ENCODE measurements around the gene FAM50B.

Gene FAM50B

DNA sequence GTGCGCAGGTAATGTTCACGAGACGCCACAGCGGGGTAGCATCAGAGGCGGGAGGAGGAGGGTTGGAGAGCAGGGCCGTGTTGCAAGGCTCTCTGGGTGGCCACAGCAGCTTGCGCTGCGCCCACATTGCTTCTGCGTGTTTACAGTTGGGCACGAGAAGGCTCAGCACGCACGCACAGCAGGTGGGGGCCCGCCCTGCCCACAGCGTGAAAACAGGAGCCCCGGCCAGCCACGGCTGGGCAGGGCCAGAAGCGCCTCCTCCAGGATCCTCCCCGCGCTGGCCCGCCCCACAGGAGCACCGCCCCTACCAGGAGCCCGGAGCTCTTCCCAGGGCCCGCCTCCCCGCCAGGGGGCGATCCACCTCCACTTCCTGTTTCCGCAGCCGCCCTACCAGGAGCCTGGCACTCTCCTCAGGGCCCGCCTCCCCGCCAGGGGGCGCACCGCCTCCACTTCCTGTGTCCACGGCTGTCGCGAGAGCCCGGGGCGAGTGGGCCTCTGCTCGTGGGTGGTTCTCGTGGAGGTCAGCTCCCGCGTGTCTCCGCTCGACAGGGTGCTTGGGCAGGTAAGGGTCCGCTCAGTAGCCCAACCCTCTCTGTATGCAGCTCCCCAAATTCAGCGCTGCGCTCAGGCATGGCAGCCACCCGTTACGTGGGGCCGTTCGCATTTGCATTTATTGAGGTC lies at the start of gene FAM50B:
TSS of gene FAM50B (plus strand) at position 449 of the 681 bp plus-strand sequence. CDS start 439 bp downstream, outside the sequence.
- Mint-ChIP-seq H3K4me3 (peak within 1 kb of the TSS; percentile 67 to 86), H3K9me3 (no peaks in the 10 kb centered on the region), H3K27ac (peak within 1 kb of the TSS; percentile 81 to 86), H3K27me3 (no peaks in the 10 kb centered on the region), H3K4me1 (peaks cover 27% of the 10 kb centered on the region)
- ATAC-seq (peak; percentile 98), DNase-seq (peak; percentile 91 to 92)

GRCh38 chr6:3799719-3800118 lies 49.5 kb upstream of the FAM50B start:
- no peaks in the 10 kb centered on the region for H3K9me3 Mint-ChIP-seq
- no peak for DNase-seq
- no peaks in the 10 kb centered on the region for H3K4me1 Mint-ChIP-seq
- H3K27ac Mint-ChIP-seq, result no peak overlapping the region
- no peaks in the 10 kb centered on the region for H3K27me3 Mint-ChIP-seq
- no peak overlapping the region for H3K4me3 Mint-ChIP-seq
- no peak for ATAC-seq

GRCh38 chr6:3800850-3801591 lies 48.2 kb upstream of the FAM50B start:
- Mint-ChIP-seq H3K4me3 (no peak overlapping the region), H3K27ac (no peak overlapping the region), H3K4me1 (no peaks in the 10 kb centered on the region), H3K27me3 (no peaks in the 10 kb centered on the region), H3K9me3 (no peaks in the 10 kb centered on the region)
- no peak for ATAC-seq
- DNase-seq, result no peak

GRCh38 chr6:3801960-3802359 lies 47.2 kb upstream of the FAM50B start:
- ATAC-seq (peak; percentile 74), DNase-seq (peak in 1 of 2 donors; percentile 25)
- H3K4me3 Mint-ChIP-seq, result no peak overlapping the region
- no peaks in the 10 kb centered on the region for H3K9me3 Mint-ChIP-seq
- H3K4me1 Mint-ChIP-seq, result no peaks in the 10 kb centered on the region
- no peak overlapping the region for H3K27ac Mint-ChIP-seq
- no peaks in the 10 kb centered on the region for H3K27me3 Mint-ChIP-seq

DNA sequence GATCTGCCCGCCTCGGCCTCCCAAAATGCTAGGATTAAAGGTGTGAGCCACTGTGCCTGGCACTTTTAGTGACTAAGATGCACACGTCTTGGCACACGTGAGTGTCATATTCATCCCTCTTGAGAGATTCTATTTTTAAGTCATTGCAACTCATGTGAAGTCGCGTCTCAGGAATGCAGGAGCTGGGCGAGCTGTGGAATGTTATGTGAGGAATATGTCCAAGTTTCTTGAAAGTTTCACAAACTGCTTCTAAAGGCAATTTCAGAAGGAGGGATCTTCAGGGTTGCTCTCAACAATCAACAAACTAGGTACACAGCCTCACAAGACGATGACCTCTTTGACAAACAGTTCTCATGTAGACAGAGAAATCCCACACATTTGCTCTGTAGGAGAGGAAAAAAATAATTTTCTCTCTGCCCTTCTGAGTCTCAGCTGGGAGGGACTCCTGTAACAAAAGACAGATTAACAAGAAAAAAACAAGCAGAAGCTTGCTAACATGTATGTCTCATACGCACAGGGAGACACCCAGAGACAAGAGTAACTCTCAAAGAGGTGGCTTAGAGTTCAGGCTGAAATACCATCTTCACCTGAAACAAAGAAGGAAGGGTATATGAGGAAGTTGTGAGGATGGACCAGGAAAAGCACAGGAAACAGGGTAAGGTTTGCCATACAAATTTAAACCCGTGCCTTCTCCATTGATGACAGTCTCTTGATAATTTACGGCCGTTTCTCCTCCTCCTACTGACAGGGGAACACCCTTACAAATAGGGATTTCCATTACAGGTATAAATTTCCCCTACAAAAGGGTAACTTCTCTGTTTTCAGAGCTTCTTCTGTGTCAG lies 45.3 kb upstream of the FAM50B start:
- Mint-ChIP-seq H3K9me3 (no peaks in the 10 kb centered on the region), H3K4me3 (no peak overlapping the region), H3K4me1 (no peaks in the 10 kb centered on the region), H3K27ac (peak overlapping the region in 1 of 2 donors; percentile 60), H3K27me3 (peaks cover 4% of the 10 kb centered on the region)
- DNase-seq, result no peak
- ATAC-seq, result no peak

DNA sequence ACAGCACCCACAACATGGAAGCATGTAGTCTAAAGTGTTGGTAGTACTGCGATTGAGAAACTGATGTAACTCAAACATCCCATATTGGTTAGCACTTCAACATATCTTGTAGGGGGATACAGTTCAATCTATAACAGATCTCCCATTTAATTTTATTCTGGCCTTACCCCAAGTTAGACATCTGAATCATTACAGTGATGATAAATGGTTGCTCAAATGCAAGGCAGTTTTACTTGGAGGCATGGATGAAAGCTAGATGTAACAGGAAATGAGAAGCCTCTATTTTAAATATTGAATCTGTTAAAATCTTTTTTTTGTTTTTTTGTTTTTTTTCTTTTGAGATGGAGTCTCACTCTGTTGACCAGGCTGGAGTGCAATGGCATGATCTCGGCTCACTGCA lies 44.2 kb upstream of the FAM50B start:
- DNase-seq, result no peak
- ATAC-seq, result no peak
- Mint-ChIP-seq H3K27ac (no peak overlapping the region), H3K4me1 (no peaks in the 10 kb centered on the region), H3K27me3 (peaks cover 7% of the 10 kb centered on the region), H3K4me3 (no peak overlapping the region), H3K9me3 (no peaks in the 10 kb centered on the region)

- no peaks in the 10 kb centered on the region for H3K9me3 Mint-ChIP-seq
- DNase-seq, result no peak
- H3K27me3 Mint-ChIP-seq, result peaks cover 9% of the 10 kb centered on the region
- H3K4me1 Mint-ChIP-seq, result no peaks in the 10 kb centered on the region
- no peak for ATAC-seq
- no peak overlapping the region for H3K27ac Mint-ChIP-seq
- H3K4me3 Mint-ChIP-seq, result no peak overlapping the region
These were observed 43.6 kb upstream of the FAM50B start for GRCh38 chr6:3805448-3806123.

DNA sequence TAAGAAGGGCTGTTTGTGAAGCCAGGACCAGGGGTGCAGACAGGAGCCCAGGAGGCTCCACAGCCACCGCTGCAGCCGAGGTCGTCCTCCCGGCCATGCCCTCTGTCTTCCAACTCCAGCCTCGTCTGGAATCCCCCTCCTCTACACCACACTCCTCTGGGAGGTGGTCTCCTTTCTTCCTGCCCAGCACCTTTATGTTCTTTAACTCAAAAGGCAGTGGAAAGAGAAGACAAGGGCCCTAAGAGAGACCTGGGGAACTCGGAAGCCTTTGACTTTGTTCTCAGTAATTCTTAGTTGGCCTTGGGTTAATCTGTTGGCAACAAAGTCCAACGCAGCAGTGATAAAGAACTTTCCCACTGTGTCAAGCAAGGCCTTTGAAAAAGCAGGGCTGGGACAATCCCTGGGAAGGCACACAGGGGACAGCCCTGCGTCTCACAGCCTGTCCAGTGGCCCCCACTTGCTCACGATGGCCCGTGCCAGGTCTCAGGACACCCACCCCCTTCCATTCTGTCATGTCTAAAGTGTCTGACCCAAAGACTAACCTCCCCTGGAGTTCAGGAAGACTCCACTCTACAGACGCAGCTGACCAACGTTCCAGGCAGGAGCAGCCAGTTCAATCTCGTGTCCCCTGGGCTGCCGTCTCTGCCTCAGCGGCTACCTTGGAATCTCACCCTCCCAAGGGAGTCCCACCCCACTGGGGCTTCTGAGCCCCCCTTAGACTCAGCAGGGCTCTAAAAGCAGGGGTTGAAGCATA lies 42.8 kb upstream of the FAM50B start:
- Mint-ChIP-seq H3K27me3 (peaks cover 15% of the 10 kb centered on the region), H3K27ac (no peak overlapping the region), H3K9me3 (no peaks in the 10 kb centered on the region), H3K4me1 (no peaks in the 10 kb centered on the region), H3K4me3 (no peak overlapping the region)
- DNase-seq (no peak), ATAC-seq (no peak)

- Mint-ChIP-seq H3K4me1 (no peaks in the 10 kb centered on the region), H3K27ac (no peak overlapping the region), H3K9me3 (no peaks in the 10 kb centered on the region), H3K4me3 (no peak overlapping the region), H3K27me3 (peaks cover 15% of the 10 kb centered on the region)
- ATAC-seq (no peak), DNase-seq (no peak)
These were observed 41.0 kb upstream of the FAM50B start for GRCh38 chr6:3808199-3808598.

GRCh38 chr6:3808759-3809514 lies 40.2 kb upstream of the FAM50B start:
- Mint-ChIP-seq H3K4me3 (no peak overlapping the region), H3K27ac (no peak overlapping the region), H3K27me3 (peaks cover 15% of the 10 kb centered on the region), H3K9me3 (no peaks in the 10 kb centered on the region), H3K4me1 (no peaks in the 10 kb centered on the region)
- no peak for DNase-seq
- ATAC-seq, result no peak

GRCh38 chr6:3809515-3809891 lies 39.7 kb upstream of the FAM50B start:
- H3K27me3 Mint-ChIP-seq, result peaks cover 15% of the 10 kb centered on the region

GRCh38 chr6:3809982-3810381 lies 39.2 kb upstream of the FAM50B start:
- Mint-ChIP-seq H3K4me3 (no peak overlapping the region), H3K4me1 (no peaks in the 10 kb centered on the region), H3K27me3 (peaks cover 15% of the 10 kb centered on the region), H3K27ac (no peak overlapping the region), H3K9me3 (no peaks in the 10 kb centered on the region)
- no peak for DNase-seq
- no peak for ATAC-seq

More at GRCh38 chr6:3809515-3809891, 39.7 kb upstream of the FAM50B start:
- no peak for ATAC-seq
- Mint-ChIP-seq H3K4me1 (no peaks in the 10 kb centered on the region), H3K4me3 (no peak overlapping the region), H3K9me3 (no peaks in the 10 kb centered on the region), H3K27ac (no peak overlapping the region)
- DNase-seq, result no peak

DNA sequence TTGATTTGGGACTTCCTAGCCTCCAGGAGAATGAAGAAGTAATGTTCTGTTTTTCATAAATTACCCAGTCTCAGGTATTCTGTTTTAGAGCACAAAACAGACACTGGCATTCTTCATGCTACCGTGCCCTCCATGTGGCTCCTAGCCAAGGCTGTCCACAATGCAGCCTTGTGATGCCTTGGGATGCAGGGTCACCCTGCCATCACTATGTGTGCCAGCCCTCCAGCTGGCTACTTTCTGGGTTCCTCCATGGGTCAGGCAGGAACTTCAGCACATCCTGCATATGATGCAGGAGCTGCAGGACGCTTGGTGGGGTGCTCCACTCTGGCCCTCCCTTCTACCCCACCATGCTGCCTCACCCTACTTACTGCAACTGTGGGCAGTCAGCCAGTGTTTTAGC lies 38.0 kb upstream of the FAM50B start:
- Mint-ChIP-seq H3K4me3 (no peak overlapping the region), H3K4me1 (no peaks in the 10 kb centered on the region), H3K27me3 (peaks cover 15% of the 10 kb centered on the region), H3K9me3 (no peaks in the 10 kb centered on the region), H3K27ac (no peak overlapping the region)
- DNase-seq, result no peak
- ATAC-seq, result no peak

DNA sequence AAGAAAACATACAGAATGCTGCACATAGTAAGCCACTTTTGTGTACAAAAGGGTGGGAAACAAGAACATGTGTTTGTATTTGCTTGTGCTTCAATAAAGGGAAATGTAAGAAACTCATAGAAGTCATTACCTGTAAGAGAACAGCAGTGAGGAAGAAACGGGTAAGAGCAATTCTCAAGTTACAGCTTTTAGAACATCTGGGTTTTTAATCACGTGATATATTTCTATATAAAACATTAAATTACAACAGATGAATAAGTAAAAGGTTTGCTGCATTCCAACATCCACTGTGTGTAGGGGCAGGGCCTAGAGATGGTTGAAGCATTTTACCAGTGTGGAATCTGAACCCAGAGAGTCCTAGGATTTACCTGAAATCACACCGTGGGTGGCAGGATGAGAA lies 36.6 kb upstream of the FAM50B start:
- Mint-ChIP-seq H3K27me3 (peaks cover 15% of the 10 kb centered on the region), H3K4me3 (no peak overlapping the region), H3K9me3 (no peaks in the 10 kb centered on the region), H3K4me1 (no peaks in the 10 kb centered on the region), H3K27ac (no peak overlapping the region)
- no peak for DNase-seq
- no peak for ATAC-seq

Data from stimulated activated naive CD8-positive, alpha-beta T cell treated with anti-CD3 and anti-CD28 coated beads, Interleukin-15, amount 100 ng/mL, for 72 hours (primary cell).